SJCRH30 (cell line): ENCODE results near the gene NGEF. TPM values are rescaled to one million over a fixed set of nuclear protein-coding genes. Genes with fewer than 3 reads are reported as not detected.

Experiments used
- DNase-seq, 2 experiments: peaks; one replicate each; pipeline ENCODE4 v3.0.0-alpha.2; 2015 to 2020
- H3K27ac ChIP-seq: fragments of 250-450 bp; sonication (Bioruptor Pico); 2 replicates; pipeline ENCODE4 v1.5.1; 2020; ENCODE audit warnings: mild to moderate bottlenecking, moderate library complexity
- H3K27me3 ChIP-seq: fragments of 250-450 bp; sonication (Bioruptor Pico); 2 replicates; pipeline ENCODE4 v1.5.1; 2020; ENCODE audit warnings: mild to moderate bottlenecking, moderate library complexity
- H3K36me3 ChIP-seq: fragments of 250-450 bp; sonication (Bioruptor Pico); 2 replicates; pipeline ENCODE4 v1.5.1; 2020; ENCODE audit warnings: mild to moderate bottlenecking, moderate library complexity
- H3K4me1 ChIP-seq: fragments of 250-450 bp; sonication (Bioruptor Pico); 2 replicates; pipeline ENCODE4 v1.5.1; 2020; ENCODE audit warnings: mild to moderate bottlenecking, moderate library complexity
- H3K4me3 ChIP-seq: fragments of 250-450 bp; sonication (Bioruptor Pico); 2 replicates; pipeline ENCODE4 v1.5.1; 2020; ENCODE audit warnings: mild to moderate bottlenecking, moderate library complexity
- H3K9me3 ChIP-seq: fragments of 250-450 bp; sonication (Bioruptor Pico); replicated peaks from 2 replicates; pipeline ENCODE4 v1.5.1; 2020; ENCODE audit warnings: mild to moderate bottlenecking, moderate library complexity
- total RNA-seq: library from RNA; depleted of rRNA; stranded (reverse); fragments of >200 nt; shearing (Covaris generic); gene quantifications from 2 replicates; pipeline ENCODE4 v1.2.3, GENCODE V29; 2014

NGEF gene
- total RNA-seq, 1 experiment from 2014 or later, result not detected

- DNase-seq, result no peak
- Histone ChIP-seq H3K4me3 (no peak overlapping the region), H3K27me3 (no peaks in the 10 kb centered on the region), H3K4me1 (peaks cover 5% of the 10 kb centered on the region; the same call in 1 of the 2 replicates), H3K9me3 (no peaks in the 10 kb centered on the region), H3K36me3 (no peaks in the 10 kb centered on the region), H3K27ac (no peak overlapping the region)
These were observed 118.8 kb downstream of the NGEF start for GRCh38 chr2:232894251-232894650.

GRCh38 chr2:232893834-232894233, 119.2 kb downstream of the NGEF start:
- no peak for DNase-seq
- Histone ChIP-seq H3K4me3 (no peak overlapping the region), H3K9me3 (no peaks in the 10 kb centered on the region), H3K36me3 (no peaks in the 10 kb centered on the region), H3K4me1 (peaks cover 5% of the 10 kb centered on the region; the same call in 1 of the 2 replicates), H3K27ac (no peak overlapping the region), H3K27me3 (no peaks in the 10 kb centered on the region)

GRCh38 chr2:232892843-232893242, 120.2 kb downstream of the NGEF start:
- Histone ChIP-seq H3K27me3 (no peaks in the 10 kb centered on the region), H3K27ac (no peak overlapping the region), H3K4me3 (no peak overlapping the region), H3K36me3 (no peaks in the 10 kb centered on the region), H3K9me3 (no peaks in the 10 kb centered on the region), H3K4me1 (peaks cover 5% of the 10 kb centered on the region; the same call in 1 of the 2 replicates)
- DNase-seq, result no peak

GRCh38 chr2:232892221-232892620, 120.8 kb downstream of the NGEF start:
- no peak overlapping the region for H3K4me3 ChIP-seq
- peaks cover 5% of the 10 kb centered on the region; the same call in 1 of the 2 replicates for H3K4me1 ChIP-seq
- no peak overlapping the region for H3K27ac ChIP-seq
- no peak for DNase-seq
- H3K27me3 ChIP-seq, result no peaks in the 10 kb centered on the region
- H3K9me3 ChIP-seq, result no peaks in the 10 kb centered on the region
- no peaks in the 10 kb centered on the region for H3K36me3 ChIP-seq

GRCh38 chr2:232891621-232892071, 121.4 kb downstream of the NGEF start:
- Histone ChIP-seq H3K4me1 (peaks cover 5% of the 10 kb centered on the region; the same call in 1 of the 2 replicates), H3K9me3 (no peaks in the 10 kb centered on the region), H3K36me3 (no peaks in the 10 kb centered on the region), H3K27me3 (no peaks in the 10 kb centered on the region), H3K27ac (no peak overlapping the region), H3K4me3 (no peak overlapping the region)
- peak in 1 of 2 experiments; percentile 36 for DNase-seq

- H3K9me3 ChIP-seq, result no peaks in the 10 kb centered on the region
- H3K4me1 ChIP-seq, result peaks cover 5% of the 10 kb centered on the region; the same call in 1 of the 2 replicates
- no peaks in the 10 kb centered on the region for H3K27me3 ChIP-seq
These were observed 122.0 kb downstream of the NGEF start for GRCh38 chr2:232890896-232891601.

GRCh38 chr2:232890536-232890895, 122.5 kb downstream of the NGEF start:
- Histone ChIP-seq H3K9me3 (no peaks in the 10 kb centered on the region), H3K36me3 (no peaks in the 10 kb centered on the region), H3K4me1 (peaks cover 5% of the 10 kb centered on the region; the same call in 1 of the 2 replicates), H3K27me3 (peaks cover 2% of the 10 kb centered on the region; the same call in 1 of the 2 replicates), H3K4me3 (peak overlapping the region; percentile 30), H3K27ac (no peak overlapping the region)
- no peak for DNase-seq

More at GRCh38 chr2:232890896-232891601, 122.0 kb downstream of the NGEF start:
- Histone ChIP-seq H3K36me3 (no peaks in the 10 kb centered on the region), H3K4me3 (peak overlapping the region; percentile 30), H3K27ac (no peak overlapping the region)
- DNase-seq, result peak; percentile 56 to 66

- Histone ChIP-seq H3K4me1 (peaks cover 5% of the 10 kb centered on the region; the same call in 1 of the 2 replicates), H3K4me3 (no peak overlapping the region), H3K9me3 (no peaks in the 10 kb centered on the region), H3K27me3 (peaks cover 4% of the 10 kb centered on the region; the same call in 1 of the 2 replicates), H3K36me3 (no peaks in the 10 kb centered on the region), H3K27ac (no peak overlapping the region)
- DNase-seq, result no peak
These were observed 123.1 kb downstream of the NGEF start for GRCh38 chr2:232889876-232890401.

- H3K4me3 ChIP-seq, result no peak overlapping the region
- no peaks in the 10 kb centered on the region for H3K36me3 ChIP-seq
- H3K9me3 ChIP-seq, result no peaks in the 10 kb centered on the region
- H3K4me1 ChIP-seq, result peaks cover 5% of the 10 kb centered on the region; the same call in 1 of the 2 replicates
- peaks cover 4% of the 10 kb centered on the region; the same call in 1 of the 2 replicates for H3K27me3 ChIP-seq
- DNase-seq, result no peak
- no peak overlapping the region for H3K27ac ChIP-seq
These were observed 124.1 kb downstream of the NGEF start for GRCh38 chr2:232888839-232889529.

- H3K36me3 ChIP-seq, result no peaks in the 10 kb centered on the region
- no peak overlapping the region for H3K27ac ChIP-seq
- no peak for DNase-seq
- no peak overlapping the region for H3K4me3 ChIP-seq
- H3K9me3 ChIP-seq, result no peaks in the 10 kb centered on the region
- H3K4me1 ChIP-seq, result peaks cover 5% of the 10 kb centered on the region; the same call in 1 of the 2 replicates
- H3K27me3 ChIP-seq, result peaks cover 4% of the 10 kb centered on the region; the same call in 1 of the 2 replicates
These were observed 124.8 kb downstream of the NGEF start for GRCh38 chr2:232888099-232888836.

GRCh38 chr2:232887171-232887850, 125.7 kb downstream of the NGEF start:
- H3K36me3 ChIP-seq, result no peaks in the 10 kb centered on the region
- DNase-seq, result no peak
- H3K27me3 ChIP-seq, result peaks cover 4% of the 10 kb centered on the region; the same call in 1 of the 2 replicates
- peaks cover 5% of the 10 kb centered on the region; the same call in 1 of the 2 replicates for H3K4me1 ChIP-seq
- H3K27ac ChIP-seq, result no peak overlapping the region
- no peak overlapping the region for H3K4me3 ChIP-seq
- no peaks in the 10 kb centered on the region for H3K9me3 ChIP-seq

- no peak overlapping the region for H3K4me3 ChIP-seq
- no peaks in the 10 kb centered on the region for H3K9me3 ChIP-seq
- peaks cover 5% of the 10 kb centered on the region; the same call in 1 of the 2 replicates for H3K4me1 ChIP-seq
- H3K27ac ChIP-seq, result no peak overlapping the region
- peaks cover 4% of the 10 kb centered on the region; the same call in 1 of the 2 replicates for H3K27me3 ChIP-seq
- no peaks in the 10 kb centered on the region for H3K36me3 ChIP-seq
- no peak for DNase-seq
These were observed 126.4 kb downstream of the NGEF start for GRCh38 chr2:232886632-232887031.

- Histone ChIP-seq H3K27ac (no peak overlapping the region), H3K27me3 (peaks cover 4% of the 10 kb centered on the region; the same call in 1 of the 2 replicates), H3K36me3 (no peaks in the 10 kb centered on the region), H3K9me3 (no peaks in the 10 kb centered on the region), H3K4me1 (peaks cover 5% of the 10 kb centered on the region; the same call in 1 of the 2 replicates), H3K4me3 (no peak overlapping the region)
- DNase-seq, result no peak
These were observed 126.9 kb downstream of the NGEF start for GRCh38 chr2:232886176-232886575.
